Cardiac septum (tissue), 1 donor: ENCODE results near the gene SLC25A25. TPM values are rescaled to one million over a fixed set of nuclear protein-coding genes. Genes with fewer than 3 reads are reported as not detected.

Experiments used
- DNase-seq: peaks from one replicate; pipeline ENCODE4 v3.0.0-alpha.2; 2020; ENCODE audit warnings: low spot score
- intact Hi-C: fragments of 100-400 bp; cut with DNase I; formaldehyde crosslinking; loops from one replicate; pipeline ENCODE4 v1.14.0; 2022
- total RNA-seq: library from RNA; stranded (reverse); fragmentation: NEBNext Ultra II Directional; extraction: Animal tissue kit (Norgen Biotek cat#: 25700); gene quantifications from one replicate; pipeline ENCODE4 v1.2.1, GENCODE V29; 2021
- donor health status: DM: no; HTN: no; CAD: no.

The SLC25A25 gene
- total RNA-seq, 1 donor from 2014 or later: 5.6 TPM

DNA sequence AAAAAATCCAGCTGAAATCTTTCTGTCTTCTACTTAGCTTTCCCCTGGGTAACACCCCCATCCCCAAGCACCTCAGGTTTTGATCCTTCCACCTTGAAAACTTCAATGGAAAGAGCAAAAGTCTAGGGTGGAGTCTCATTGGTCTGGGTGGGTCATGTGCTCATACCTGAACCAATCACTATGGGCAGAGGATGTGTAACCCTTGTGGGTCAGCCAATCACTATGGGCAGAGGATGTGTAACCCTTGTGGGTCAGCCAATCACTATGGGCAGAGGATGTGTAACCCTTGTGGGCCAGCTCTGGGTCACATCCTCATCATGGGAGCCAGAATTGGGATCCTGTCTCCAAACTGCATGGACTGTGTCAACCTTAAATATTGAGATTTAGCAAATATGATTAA is 19.4 kb upstream of the SLC25A25 start:
- intact Hi-C loops: no loop called here
- no peak for DNase-seq

DNA sequence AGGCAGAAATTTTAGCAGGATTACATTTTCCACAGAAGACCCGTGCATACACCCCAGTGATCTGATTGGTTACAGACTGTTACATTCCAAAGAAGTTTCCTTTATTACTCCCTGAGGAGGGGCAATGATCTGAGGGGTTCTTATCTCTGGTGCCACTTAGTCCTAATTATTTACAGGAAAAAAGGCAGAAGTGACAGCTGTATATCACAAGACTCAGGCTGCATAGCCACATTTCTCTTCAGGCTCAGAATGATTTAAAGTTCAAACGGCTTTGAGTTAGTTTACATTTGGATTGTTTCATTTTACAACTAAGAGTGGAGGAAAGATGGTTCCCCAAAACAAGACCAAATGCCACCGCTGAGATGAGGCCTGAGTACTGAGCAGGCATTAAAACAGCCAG is 18.2 kb upstream of the SLC25A25 start:
- DNase-seq: no peak
- intact Hi-C loops: no loop called here

DNA sequence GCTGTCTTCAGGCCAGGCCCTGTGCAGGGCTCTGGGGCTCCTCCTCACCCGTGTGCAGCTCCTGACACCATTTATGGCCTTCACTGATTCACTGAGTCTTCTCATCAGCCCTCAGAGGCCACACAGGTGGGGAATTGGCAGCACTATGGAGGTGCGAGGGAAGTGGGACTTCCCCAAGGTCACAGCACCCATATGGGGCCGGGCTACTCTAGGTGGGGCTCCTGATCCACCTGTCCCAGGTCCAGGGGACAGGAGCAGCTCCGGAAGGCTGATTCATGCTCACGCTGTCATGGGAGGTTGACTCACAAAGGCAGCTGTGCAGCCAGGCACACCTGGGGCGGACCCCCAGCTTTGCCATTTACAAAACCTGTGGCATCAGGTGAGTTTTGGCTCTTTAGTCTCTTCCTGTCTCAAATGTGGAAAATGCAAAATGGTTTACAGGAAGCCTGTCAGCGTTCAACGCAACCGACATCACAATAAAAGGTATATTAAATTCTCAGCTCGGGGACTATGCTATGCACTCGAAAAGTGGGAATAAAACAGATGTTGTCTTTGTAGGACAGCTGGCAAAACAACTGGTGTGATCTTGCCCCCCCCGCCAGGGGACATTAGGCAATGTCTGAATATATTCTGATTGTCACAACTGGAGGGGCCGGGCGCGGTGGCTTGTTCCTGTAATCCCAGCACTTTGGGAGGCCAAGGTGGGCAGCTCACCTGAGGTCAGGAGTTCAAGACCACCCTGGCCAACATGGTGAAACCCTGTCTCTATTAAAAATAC is 15.9 kb upstream of the SLC25A25 start:
- no peak for DNase-seq
- intact Hi-C loops: no loop called here

DNA sequence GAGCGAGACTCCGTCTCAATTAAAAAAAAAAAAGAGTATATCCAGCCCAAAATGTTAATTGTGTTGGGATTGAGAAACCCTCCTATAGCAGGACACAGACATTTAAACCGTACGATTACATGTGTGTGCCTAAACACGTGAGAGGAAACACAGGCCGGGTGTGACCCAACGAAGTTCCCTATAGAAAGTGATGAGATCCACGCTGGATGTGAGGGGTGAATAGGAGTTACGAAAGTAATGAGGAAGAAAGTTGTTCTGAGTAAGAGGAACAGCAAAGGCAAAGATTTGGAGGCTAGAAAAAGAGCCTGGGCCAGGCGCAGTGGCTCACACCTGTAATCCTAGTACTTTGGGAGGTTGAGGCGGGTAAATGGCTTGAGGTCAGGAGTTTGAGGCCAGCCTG is 14.5 kb upstream of the SLC25A25 start:
- intact Hi-C loops: no loop called here
- DNase-seq: peak; percentile 79

DNA sequence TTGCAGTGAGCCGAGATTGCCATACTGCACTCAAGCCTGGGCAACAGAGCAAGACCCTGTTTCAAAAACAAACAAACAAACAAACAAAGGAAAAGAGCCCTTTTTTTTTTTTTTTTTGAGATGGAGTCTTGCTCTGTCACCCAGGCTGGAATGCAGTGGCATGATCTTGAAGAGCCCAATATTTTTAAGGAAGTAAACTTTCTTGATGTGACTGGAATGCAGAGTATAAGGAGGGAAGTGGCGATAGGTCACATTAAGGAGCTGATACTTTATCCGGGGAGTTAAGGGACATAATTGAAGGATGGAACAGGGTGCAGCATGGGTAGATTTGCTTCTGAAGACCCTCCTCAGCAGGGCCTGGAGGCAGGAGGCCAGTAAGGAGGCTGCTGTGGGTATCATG is 13.9 kb upstream of the SLC25A25 start:
- no peak for DNase-seq
- intact Hi-C loops: no loop called here

DNA sequence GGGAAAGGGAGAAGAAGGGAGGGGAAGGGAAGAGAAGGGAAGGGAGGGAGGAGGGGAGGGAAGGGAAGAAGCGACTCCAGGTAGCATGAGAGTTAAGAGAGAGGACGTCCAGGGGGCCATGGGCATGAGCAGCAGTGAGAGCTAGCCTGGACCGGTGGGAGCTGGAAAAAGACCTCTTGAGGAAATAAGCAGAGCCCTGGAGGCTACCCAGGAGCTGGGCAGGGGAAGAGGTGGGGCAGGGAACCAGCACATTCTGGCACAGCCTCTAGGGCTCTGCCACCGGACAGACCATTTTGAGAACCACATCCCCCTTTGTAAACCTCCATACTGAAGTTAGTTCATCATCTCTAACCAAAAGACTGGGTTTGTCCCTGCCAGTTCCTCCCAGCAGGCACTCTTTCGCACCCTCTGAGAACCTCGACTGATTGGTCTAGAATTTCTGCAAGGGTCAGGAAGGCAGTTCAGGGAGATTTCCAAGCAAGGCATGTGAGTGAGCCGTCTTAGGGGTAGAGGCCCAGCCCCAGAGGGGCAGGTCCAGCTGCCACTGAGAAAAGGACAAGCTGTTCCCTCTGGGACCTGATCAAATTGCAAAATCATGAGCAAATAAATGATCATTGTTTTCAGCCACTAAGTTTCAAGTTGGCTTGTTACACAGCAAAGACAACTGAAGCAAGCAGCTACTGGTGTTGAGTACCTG is 12.5 kb upstream of the SLC25A25 start:
- no peak for DNase-seq
- intact Hi-C loops: no loop called here

DNA sequence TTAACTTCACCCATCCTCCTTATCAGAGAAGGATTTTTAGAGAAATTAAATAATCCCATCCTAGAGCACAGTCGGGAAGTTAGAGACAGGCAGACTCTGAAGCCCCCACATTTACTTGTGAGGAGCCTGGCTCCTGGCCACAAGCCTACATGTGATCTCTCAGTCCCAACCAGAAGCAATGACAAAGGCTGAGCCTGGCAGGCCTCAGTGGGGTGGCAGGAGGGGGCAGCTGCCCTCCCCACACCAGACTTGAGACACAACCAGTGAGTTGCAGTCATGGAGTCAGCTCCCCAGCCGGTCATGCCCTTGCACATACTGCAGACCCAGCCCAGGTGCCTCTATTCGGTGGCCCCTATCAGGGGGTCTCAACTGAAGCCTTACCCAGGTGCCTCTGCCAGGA is 11.9 kb upstream of the SLC25A25 start:
- no peak for DNase-seq
- intact Hi-C loops: no loop called here

DNA sequence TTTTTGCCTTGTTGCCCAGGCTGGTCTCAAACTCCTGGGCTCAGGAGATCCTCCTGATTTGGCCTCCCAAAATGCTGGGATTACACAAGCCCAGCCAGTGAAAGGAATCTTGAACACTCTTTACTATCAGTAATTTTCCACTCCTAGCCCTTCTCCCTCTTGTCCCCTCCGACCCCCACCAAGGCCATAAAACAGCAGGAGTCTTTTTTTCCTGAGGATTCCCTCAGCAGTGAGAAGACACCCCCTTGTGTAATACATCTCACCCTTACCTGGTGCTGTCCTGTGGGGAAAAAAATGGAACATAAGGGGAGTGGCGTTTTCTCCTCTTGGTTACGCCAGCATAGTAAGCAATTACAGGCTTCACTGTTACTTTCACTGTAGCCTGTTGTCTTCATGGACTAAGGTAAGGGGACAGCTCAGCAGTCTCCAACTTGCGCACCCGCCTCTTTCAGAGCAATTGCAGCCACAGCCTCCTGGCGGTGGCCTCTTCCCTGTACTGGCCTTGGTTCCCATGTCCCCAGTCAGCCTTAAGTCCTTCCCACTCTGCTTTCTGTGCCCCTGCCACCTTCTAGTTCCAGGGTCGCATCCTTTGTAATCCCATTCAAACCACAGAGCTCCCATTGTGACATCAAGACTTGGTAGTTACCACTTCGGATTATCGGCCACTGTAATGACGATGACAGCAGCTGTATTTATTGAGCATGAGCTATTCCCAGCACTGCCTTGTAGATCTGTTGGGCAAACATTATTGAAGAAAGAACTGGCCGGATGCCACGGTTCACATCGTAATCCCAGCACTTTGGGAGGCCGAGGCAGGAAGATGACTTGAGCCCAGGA is 10.9 kb upstream of the SLC25A25 start:
- intact Hi-C loops: no loop called here
- DNase-seq: no peak

DNA sequence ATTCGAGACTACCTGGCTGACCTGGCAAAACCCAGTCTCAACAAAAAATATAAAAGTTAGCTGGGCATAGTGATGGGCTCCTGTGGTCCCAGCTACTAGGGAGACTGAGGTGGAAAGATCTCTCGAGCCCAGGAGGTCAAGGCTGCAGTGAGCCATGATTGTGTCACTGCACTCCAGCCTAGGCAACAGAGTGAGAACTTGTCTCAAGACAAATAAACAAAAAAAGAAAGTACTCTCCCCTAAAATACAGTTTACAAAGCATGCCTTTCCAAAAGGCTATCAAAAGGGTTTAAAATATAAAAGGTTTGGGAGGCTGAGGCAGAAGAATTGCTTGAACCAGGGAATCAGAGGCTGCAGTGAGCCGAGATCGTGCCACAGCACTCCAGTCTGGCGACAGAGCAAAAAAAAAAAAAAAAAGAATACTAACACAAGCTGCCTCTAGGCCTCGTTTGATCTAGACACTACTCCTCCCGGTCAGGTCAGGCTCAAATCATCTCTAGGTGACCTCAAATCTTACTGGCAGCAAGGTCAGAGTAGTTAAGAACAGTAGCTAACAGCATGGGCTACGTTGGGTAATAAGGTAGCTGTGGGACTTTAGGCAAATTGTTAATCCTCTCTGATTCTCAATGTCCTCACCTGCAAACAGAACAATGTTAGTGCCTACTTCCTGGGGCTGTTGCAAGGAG is 10.2 kb upstream of the SLC25A25 start:
- intact Hi-C loops: no loop called here
- no peak for DNase-seq

DNA sequence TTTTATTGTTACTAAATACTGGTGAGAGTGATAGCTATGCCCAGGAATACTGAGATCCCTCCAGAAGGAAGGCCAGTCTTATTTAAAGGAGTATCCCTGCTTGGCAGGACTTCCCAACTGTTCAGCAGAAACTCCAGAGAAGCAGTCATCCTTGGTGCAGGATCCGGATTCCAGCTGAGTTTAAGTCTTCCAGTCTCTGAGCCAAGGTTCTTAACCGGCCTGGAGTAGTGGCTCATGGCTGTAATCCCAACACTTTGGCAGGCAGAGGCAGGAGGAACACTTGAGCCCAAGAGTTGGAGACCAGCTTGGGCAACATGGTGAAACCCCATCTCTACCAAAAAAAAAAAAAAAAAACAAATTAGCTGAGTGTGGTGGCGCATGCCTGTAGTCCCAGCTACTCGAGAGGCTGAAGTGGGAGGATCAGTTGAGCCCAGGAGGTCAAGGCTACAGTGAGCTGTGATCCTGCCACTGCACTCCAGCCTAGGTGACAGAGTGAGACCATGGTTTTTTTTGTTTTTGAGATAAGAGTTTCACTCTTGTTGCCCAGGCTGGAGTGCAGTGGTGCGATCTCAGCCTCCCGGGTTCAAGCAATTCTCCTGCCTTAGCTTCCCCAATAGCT is 8.6 kb upstream of the SLC25A25 start:
- DNase-seq: no peak
- intact Hi-C loops: no loop called here

DNA sequence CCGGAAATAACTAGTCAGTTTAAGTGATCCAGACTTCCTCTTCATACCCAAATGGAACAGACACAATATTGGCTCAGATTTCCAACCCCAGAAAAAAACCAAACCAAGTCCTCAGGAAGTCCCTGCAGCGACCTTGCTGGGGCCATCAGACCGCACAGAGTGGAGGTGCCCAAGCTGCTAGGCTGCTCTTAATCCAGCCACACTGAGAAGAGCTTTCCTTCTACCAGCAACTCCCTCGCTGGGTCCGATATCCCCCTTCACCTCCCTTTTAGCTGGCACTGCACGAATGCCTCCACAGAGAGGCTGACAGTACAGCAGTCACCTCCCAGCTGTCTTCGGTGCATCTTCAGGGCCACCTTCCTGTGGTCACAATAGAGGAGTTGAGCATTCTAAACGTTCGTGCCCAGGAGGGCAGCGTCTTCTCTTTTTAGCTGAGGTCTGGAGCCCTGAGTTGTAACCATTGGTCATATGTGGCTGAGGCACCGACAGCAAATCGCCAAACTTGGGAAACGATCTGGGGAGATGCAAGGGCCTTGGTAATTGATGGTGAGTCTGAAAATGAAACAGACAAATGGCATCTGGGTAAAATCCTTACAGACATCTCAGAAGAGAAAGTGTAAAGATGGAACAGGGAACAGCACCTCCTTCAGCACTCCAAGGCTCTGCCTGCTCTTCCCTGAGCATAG is 6.6 kb upstream of the SLC25A25 start:
- intact Hi-C loops: no loop called here
- DNase-seq: no peak

DNA sequence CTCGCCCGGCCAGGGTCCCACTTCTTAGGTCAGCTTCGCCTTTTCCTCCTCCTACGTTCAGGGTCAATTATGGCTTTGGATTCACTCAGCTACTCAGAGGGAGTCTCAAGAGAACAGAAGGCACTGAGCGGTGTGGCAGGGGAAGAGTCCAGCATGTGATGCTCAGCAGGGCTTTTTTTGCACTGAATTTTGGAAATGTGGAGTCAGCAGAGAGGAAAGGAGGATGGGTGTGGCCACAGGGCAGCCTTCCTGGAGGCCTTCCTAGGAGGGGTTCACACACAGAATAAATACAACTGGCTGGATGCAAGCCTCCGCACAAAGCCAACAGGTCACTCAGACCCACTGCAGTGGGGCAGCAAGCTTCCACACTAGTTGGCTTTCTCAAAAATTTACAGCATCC is 5.8 kb upstream of the SLC25A25 start:
- no peak for DNase-seq

DNA sequence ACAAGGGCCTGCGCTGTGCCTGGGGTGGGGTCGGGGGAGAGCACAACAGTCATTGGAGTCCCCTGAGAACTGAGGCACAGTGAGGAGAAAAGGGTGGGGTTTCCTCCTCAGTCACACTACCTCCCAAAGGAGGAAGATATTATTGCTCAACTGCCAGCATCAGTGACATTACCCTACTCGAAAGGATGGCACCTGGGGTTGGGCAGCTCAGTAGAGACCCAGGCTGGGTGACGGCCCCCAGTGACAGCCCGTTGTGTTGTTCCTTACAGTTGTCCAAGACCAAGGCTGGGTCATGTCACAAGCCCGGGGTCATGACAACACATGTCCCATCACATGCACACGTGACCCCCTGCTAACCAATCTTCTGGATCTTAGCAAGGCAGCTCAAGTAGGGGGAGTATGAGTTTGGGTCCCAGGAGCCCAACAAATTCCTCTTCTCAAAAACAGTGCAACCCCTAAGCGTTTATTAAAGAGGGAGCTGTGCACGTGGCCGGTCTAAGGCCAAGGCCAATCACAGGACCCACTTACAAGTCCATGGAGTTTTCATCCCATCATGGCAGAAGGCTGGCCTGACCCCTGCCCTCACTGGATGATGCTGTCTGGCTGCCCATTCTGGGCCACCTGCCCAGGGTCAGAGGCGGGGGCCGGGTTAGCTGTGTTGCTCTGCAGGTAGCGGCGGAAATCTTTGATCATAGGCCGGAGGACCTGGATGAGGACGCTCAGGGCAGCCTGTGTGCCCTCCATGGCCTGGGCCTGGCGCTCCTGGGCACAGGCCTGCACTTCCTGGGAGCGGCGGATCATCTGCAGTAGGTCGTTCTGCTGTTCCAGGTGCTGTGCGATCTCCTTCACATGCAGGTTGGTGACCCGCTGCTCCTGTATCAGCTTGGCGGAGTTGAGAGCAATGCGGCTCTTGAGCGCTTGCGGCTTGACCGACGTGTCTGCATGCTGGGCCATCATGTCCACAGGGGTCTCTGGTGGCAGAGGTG is 4.9 kb upstream of the SLC25A25 start:
- no peak for DNase-seq
- intact Hi-C loops: no loop called here

More for the DNA sequence above, 5.8 kb upstream of the SLC25A25 start:
- intact Hi-C loops: no loop called here

DNA sequence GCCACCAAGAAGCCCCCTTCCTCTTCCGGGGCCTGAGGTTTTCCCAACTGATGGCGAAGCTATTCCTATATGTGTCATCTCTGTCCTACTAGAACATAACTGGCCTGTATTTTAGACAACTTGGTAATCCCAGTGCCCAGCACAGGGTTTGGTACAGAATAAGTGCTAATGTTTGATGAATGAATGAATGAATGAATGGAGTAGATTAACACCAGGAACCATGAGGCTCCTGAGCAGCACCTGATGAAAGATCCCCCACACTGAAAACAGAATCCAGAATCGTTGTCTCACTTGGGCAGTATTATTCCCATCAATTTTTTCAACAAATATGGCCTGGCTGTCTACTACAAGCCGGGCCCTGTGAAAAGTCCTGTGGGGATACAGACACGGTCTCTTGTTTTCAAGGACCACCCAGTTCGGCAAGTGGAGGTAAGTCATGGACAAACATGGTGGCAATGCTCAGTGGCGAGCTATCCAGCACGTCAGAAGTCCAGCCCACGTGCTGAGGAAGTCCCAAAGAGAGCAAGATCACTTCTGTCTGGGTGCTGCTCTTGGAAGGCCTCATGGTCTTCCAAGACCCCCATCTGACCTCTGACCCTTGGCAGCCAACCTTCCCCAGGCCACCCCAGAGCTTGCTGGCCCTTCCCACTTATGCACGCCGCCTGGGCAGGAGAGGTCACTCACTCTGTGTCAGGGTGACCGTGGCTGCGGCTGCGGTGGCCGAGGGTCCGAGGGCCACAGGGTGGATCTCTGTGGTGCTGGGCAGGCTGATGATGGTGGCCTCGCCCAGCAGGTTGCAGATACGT is 1.9 kb upstream of the SLC25A25 start:
- DNase-seq: no peak
- intact Hi-C loops: no loop called here

DNA sequence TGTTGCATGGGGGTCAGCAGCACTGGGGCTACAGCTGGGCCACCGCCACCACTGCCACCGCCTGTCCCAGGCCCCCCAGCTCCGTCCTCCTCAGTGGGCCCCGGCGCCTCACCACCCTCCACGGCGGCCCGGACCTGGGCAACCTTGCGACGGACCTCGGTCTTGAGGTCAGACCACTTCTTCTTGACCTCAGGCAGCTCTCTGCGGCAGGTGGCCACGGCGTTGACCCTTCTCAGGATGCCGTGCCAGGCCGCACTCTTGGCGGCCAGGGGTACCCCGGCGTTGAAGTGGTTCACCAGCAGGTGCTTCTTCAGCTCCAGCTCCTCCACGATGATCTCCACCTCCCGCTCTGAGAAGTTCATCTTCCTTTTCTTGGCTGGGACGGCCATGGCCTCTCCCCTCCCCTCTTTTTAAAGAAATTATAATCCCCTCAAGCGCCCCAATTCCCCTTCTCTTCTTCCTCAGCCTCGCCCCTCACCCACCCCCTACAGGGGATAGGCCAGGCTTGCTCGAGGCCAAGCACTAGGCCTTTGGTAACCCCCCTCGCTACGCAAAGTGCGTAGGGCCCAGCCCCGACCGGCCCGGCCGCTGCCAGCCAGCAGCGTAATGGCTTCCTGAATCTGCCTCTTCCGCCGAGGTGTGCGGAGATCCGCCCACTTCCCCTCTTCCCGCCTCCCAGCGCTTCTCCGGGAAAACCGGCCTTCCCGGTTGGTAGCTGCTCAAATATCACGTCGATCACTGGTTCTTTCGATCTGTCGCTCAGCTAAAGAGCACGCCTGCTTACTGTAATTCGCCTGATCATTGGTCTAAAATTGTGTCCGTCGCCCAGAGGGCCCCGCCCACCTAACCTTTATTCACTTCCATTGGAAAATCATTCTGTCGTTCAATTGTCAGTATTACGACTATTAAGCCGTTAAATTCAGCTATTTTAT is 1.1 kb upstream of the SLC25A25 start, which contains the start of gene NAIF1:
Gene NAIF1, minus strand, starts transcription at position 608 of the 932 bp plus-strand sequence. Its CDS starts 219 bp downstream, at position 389.
- intact Hi-C loops: no loop called here
- DNase-seq: peak; percentile 99
